Activated T-cell treated with anti-CD3 and anti-CD28 coated beads, Interleukin-2, amount 50 U/mL, for 1 hour (primary cell): Measurements from ENCODE around the gene TMOD4.

Experiments
- DNase-seq: peaks from one replicate; pipeline ENCODE4 v3.0.0-alpha.2; 2020

Gene TMOD4

DNA sequence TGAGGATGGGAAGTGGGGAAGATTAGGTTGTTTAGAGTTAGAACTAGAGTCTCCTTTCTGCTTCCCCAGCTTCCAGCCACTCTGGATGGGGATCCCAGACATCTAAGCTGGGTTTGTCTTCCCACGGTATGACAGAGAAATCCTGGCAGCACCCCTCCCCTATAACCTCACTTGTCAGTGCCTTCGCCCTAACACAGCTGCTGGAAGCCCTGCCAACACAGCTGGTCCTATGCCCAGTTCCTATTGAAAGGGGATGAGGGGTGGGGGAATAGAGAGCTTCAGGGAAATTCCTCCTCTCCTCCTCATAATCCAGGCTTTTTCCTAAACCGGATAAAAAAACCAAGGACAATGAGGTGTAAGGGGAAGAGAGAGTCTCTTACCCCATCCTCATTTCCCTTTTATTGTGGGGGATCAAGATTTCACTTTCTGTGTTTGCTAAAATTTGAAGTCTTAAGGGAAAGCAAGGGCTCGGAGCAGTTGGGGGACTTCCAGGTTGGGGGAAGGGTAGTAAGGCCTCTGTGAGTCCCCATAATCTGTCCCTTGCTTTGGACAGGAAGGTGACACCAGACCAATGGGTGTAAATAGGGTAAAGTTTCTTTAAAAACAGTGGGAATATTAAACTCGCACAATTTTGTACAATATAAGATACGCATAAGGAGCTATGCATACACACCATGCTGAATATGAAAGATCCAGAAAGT is 590 bp downstream of the TMOD4 start:
- DNase-seq: no peak

DNA sequence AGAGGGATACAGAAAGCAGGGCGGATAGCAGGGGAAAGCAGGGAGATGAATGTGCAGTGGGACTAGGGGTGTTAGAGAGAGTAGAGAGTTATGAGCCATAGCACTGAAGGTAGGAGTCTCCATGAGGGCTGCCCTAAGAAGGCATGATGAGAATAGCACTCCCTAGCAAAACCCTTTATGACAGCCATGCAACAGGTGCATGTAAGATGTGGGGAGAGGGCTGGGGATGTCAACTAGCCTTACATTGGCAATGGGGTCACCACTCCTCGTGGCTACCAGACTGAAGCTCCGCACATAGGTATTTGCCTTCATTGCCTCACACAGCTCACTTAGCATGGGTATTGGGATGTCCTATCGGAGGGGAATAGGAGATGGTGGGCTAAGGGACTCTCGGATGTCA is 4.6 kb downstream of the TMOD4 start:
- no peak for DNase-seq

DNA sequence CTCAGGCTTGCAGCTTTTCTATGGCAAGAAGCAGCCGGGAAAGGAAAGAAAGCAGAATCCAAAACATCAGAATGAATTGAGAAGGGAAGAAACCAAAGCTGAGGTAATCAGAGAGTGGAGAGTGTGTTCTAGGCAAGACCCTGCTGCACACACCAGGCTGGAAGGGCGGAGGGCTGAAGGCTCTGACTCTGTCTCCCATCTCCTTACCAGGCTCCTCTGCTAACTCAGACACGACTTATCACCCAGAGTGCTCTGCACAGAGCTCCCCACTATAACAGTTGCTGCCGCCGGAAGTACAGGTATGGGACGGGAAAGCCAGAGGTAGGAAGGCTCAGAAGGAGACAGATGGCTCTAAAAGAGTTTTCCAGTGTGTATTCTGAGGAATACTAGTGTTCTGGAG is 8.7 kb downstream of the TMOD4 start:
- no peak for DNase-seq

DNA sequence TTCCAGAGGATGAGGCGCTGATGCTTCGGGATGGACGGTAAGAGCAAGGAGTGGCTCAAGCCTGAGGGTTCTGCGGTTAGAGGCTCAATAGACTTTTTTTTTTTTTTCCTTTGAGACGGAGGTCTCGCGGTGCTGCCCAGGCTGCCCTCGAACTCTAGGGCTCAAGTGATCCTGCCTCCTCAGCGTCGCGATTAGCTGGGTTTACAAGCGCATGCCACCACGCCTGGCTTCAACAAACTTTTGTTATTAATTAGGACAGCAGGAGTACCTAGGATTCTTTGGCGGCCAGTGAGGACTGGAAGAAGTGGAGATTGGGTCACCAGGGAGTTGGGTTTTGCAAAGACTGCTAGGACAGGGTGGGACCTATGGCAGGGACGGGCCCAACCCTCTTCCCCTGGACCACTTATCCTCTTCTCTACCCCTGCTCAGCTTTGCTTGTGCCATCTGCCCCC is 9.2 kb downstream of the TMOD4 start:
- DNase-seq: no peak

DNA sequence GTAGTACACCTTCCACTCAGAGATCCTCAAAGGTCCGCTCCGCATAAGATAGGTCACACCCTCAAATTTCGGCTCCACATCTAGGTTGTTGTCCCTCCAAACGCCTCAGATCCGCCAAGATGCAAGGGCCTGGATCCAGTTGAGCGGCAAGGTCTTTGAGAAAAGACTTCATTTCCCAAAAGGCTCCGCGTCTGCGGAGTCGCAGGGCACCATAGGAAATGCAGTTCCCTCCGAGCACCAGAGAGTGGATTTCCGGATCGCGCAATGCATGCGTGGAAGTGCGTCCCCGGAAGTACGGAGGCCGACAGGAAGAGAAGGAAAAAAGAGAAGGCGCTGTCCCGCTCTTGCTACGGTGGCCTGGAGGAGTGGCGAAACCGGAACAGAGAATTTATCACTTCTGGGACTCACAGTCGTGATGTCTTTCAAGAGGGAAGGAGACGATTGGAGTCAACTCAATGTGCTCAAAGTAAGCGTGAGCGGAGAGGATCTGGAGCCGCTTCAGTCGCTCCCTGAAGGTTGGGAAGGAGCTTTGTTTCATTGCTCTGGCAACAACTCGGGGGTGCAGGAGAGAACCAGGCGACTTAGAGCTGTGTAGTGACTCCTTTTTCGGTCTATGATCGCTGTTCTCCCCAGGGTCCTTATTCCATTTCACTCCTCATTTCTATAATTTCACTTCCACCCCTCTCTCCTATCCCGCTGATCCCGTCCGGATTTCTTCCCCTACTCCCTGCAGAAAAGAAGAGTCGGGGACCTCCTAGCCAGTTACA is 9.9 kb downstream of the TMOD4 start, which contains the start of the genes LYSMD1 and SCNM1:
Gene LYSMD1 (minus strand): TSS at position 165 of the 767 bp plus-strand sequence. CDS start 644 bp downstream, outside the sequence.
Gene SCNM1 (plus strand): TSS at position 407 of the 767 bp plus-strand sequence. CDS start 9 bp downstream, at position 416.
- DNase-seq: peak; percentile 90

DNA sequence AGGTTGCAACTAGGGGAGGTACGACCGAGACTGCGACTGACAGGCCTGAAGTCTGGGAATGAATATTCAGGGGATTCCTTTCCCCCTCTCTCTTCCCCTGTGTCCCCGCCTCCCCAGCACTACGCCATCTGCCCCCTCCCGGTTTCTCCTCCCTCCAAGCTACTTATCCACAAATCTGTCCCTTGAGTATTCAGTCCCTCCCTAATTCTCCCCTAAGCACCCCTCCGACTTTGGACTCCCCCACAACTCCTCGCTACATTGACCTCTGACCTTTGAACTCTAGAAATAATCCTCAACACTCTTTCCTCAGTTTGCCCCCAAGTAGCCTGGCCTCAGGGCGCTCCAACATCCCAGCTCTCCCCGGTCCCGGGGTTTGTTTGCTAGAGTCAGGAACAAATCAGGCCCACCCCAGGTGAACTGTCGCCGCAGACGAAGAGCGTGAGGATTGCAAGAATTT is 10.5 kb downstream of the TMOD4 start:
- DNase-seq: no peak

DNA sequence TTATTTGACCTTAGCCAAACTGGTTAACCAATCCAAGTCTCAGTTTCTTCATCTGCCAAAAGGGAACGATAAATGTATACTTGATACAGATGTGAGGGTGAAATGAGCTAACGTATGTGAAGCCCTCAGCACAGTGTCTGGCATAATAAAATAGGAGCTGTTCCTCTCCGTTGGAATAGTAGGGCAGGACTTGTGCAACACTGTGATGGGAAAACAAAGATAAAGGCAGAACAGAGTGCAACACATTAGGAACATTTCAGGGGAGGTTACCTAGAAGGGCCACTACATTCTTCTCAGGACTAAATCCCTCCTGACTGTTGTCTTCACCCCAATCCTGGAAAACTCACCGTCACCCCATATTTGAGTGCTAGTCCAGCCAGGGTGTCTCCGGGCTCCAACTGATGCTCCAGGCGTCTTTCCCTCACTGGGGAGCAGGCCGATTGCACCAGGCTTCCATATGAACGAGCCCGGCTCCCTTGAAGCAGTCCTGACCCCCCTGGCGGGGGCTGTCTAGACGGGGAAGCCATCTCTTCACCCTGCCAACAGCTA is 11.0 kb downstream of the TMOD4 start:
- DNase-seq: no peak

DNA sequence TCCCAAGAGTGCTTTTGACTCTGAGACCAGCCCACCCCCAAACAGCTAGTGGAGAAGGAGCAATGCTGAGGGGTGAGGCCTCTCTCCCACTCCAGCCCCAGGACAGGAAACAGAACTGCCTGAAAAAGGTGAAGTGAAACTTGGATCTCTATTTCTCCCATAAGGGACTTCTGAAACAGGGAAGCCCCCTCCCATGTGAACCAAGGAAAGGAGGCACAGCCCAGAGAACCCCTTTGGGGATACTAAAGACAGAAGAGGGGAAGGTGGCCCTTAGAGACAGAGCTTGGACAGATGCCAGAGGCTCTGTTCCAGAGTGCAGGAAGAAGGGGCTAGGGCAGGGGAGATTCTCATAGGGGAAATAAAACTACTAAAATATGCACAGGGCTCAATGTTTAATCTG is 16.4 kb downstream of the TMOD4 start:
- no peak for DNase-seq

DNA sequence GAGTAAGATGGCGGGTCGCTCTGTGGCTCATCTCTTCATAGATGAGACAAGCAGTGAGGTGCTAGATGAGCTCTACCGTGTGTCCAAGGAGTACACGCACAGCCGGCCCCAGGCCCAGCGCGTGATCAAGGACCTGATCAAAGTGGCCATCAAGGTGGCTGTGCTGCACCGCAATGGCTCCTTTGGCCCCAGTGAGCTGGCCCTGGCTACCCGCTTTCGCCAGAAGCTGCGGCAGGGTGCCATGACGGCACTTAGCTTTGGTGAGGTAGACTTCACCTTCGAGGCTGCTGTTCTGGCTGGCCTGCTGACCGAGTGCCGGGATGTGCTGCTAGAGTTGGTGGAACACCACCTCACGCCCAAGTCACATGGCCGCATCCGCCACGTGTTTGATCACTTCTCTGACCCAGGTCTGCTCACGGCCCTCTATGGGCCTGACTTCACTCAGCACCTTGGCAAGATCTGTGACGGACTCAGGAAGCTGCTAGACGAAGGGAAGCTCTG is 17.0 kb downstream of the TMOD4 start:
- DNase-seq: peak; percentile 32

DNA sequence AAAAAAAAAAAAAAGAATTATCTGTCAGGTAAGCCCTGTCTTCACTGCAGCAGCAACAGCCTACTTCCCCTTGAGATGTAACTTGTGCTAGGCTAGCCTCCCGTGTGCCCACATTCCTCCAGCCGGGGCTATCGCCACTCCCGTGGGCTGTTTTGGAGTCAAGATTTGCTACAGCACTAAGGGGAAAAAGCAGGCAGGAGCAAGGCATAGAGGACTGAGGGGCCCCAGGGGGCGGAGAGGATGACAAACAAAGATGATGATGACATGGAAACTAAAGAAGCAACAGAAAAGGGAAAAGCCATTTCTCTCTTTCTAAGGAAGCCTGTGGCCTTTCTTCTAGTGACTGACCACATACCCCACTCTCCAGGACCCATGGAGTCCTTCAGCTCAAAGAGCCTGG is 17.5 kb downstream of the TMOD4 start:
- peak; percentile 53 for DNase-seq

DNA sequence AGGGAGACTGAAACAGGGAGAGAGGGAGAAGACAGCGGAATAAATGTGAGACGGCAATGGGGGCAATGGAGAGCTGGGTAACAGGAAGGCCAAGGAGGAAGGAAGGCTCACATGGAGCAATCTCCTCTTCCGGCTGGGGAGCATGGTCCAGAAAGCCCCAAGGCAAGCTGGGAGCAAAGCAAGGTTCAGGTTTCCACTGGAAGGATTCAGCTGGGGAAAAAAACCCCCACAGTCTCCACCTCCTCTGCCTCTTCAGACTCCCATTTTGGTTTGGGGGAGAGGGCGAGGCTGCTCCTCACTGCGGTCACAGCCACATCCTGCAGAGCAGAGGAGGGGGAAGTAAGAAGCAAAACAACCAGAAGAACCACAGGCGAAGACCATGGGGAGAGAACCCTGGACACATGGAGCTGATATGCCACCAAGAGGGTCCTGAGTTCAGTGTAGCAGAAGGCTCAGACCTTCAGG is 18.7 kb downstream of the TMOD4 start:
- peak; percentile 49 for DNase-seq

DNA sequence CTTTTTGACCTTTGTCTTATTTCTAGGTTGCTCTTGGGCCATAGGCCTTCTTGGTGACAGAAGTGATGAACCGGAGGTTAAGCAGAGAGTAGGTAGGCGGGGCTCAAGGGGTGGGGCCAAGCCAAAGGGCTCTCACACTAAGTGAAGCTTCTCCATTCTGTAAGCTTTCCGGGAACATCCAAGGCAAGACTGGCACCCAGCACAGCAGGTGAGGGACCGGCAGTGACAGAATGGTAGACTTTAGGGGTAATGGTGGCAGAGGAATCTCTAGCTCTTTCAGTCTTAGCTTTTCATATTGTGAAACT is 19.3 kb downstream of the TMOD4 start, which contains the start of gene TNFAIP8L2:
Gene TNFAIP8L2 (plus strand): TSS at position 135 of the 305 bp plus-strand sequence. CDS start 2,049 bp downstream, outside the sequence.
- DNase-seq: peak; percentile 76

DNA sequence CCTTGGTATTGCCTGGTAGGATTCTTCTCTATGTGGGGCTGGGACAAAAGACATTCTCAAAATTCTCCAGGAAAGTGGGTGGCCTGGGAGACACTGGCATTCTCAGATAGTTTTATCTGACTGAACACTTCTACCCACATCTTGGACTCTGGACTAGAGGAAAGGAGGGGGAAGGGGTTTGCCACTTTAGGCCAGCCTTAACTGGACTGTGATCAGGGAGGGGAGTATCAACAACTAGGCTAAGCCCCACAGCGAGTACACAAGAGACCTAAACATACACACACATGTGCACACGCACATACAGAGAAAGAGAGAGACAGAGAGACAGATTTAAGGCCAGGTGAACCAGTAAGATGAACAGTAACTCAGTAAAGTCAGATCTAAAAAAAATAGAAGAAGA is 28.1 kb downstream of the TMOD4 start:
- DNase-seq: no peak

DNA sequence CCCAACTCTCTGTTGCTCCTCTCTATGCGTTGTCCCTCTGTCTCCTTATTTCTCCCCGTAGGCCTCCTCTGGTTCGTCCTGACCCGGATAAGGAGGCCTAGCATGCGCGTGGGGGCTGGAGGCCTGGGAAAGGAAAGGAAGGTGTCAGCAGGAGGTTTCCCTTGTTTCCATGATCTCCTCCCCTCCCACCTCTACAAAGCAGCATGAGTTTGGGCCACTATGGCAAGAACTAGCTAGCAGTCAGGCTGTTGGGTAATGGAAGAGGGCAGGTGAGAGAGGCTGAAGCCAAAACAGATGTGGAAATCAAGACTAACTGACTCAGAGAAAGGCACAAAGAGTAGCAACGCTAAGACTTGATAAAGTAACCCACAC is 28.7 kb downstream of the TMOD4 start:
- no peak for DNase-seq

DNA sequence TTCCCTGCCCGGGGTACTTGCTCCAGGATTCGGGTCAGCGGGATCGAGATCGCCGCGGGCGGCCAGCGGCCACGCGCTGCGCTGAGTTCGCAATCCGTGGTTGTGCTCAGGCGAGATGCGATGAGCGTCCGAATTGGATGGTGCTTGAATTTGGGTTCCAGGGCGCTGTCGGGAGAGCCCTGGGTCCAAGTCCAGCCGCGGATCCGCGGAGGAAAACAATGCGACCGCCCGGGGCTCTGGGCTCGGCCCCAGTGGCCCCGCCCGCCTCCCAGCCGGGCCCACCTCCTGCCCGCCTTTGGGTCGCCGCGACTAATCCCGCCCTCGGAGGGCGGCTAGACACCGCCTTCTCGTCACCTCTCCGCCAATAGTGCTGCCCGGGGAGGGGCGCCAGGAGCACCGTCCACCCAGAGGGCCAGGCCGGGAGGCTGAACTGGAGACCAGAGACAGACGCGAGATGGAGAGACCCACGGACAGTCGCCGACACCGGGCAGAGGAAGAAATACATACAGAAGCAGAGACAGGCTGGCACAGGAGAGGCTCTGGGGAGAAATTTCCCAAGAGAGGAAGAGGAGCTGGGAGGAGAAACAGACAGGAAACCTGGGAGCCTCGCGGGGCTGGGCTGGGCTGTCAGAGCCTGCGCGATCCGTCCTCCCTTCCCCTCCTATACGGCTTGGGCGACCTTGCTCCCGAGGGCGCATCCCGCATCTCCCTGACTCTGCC is 29.2 kb downstream of the TMOD4 start, which contains the start of gene SEMA6C:
Gene SEMA6C (minus strand): TSS at position 220 of the 720 bp plus-strand sequence. CDS start 4,010 bp downstream, outside the sequence.
- DNase-seq: peak; percentile 86

DNA sequence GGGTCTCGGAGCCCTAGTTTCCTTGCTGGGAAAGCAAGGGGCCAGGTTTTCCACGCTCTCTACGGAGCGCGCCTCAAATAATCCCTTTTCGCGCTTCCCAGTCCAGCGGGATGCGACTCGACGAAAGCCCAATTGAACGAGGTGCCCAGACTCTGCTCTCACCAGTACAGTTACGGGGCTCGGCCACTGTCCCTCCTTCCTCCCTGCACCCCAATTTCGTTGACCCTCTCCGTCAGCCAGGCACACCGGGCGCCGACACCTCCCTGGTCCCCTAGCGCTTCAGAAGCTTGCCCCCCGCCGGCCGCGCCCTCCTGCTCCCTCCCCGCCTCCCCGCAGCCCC is 29.7 kb downstream of the TMOD4 start:
- no peak for DNase-seq

DNA sequence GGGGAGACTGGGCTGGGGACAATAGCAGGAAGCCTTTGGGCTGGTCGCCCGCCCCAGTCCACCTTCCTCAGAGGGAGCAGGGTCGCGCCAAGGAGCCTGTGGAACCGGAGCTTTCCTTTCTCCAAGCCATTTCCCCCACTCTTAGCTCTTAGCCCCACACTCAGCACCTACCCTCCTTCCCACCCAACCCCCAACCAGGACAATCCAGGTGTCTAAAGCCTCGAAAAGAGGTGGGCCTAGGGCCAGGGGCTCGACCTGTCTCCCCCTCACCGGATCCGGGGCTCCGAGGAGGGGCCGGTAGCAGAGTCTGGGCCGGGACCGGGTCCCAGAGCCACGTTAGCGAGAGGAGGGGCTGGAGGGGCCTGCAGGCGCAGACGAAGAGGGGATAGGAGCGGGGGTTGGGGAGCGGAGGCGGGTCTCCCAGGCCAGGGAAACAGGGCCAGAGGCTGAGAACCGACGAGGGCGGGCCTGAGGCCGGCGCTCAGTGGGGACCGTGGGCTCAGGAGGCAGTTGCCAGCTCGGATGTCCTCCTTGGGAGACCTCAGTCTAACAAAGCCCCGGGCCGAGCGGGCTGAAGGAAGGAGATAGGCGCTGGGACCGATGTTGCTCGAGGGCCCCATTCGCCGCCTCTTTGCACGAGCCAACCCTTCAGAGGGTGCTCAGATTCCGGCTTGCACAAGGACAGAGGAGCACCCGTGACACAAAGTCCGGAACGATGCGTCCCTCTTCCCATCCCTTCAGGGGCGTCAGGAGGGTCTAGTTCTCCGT is 30.3 kb downstream of the TMOD4 start:
- peak; percentile 38 for DNase-seq

DNA sequence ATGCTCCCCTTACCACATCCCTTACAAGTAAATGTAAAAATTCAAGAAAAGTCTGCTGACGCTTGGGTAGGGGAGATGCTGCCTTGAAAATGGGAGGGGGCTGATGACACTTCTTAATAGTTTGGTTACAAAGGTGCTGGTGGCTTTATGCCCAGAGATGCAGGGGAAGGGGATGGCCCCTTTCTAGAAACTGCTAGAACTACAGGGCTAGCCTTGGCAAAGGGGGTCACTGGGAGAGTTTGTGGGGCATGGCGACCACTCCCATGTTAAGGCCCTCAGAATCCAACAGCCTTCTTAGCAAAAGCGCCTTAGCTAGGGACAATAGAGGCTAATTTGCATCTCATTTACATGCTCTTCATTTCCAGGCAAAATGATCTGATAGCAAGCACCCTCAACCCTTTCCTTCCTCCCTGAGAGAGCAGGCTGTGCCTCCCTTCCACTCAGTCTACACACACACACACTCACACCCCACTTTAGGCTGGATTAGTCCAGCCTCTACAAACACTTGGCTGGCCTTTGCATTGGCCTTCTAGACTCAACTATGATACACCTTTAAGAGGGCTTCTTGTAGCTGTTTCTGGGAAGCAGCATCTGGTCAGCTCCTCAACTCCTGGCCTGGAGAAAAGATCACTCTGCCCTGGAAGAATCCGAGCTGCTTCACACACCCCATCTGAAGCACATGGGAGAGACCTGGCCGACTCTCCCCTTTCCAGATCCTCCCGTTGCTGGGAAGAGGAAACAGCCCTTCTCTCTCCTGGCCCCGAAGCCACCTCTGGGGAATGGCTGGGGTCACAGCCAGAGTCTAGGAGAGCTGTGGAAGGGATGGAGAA is 31.1 kb downstream of the TMOD4 start:
- no peak for DNase-seq

DNA sequence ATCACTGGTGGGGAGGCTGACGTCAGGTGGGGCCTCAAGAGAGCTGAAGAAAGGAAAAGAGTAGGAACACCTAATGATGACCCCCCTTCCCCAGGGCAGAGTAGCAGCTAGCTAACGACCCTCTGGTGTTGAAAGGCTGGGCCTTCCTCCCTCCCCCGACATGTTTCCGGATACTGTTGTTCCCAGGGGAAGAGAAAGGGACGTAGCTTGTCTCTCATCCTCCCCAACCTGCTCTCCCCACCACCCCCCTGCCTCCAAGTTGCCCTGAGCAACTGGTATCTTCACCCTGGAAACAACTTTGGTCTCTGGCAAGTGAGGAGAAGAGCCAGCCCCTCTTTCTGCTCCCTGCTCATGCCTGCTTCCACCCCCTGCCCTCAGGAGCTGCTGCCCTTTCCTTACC is 31.8 kb downstream of the TMOD4 start:
- DNase-seq: no peak

DNA sequence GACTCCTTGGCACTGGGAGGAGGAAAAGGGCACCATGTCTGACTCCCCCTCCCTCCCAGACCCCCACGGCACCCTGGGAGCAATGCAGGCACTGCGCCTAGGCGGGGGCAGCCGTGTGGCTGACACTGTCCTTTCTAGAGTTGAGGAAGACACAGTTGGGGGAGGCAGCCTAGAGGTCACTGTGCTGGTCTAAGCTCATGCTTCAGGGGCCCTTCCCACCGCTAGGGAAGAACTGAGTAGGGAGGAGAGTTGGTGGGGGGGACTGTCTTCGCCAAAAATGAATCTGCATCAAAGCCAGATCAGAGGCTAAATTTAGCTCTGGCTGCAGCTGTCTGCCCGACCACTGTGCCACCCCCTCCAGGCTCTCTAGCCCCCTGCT is 32.7 kb downstream of the TMOD4 start:
- no peak for DNase-seq

DNA sequence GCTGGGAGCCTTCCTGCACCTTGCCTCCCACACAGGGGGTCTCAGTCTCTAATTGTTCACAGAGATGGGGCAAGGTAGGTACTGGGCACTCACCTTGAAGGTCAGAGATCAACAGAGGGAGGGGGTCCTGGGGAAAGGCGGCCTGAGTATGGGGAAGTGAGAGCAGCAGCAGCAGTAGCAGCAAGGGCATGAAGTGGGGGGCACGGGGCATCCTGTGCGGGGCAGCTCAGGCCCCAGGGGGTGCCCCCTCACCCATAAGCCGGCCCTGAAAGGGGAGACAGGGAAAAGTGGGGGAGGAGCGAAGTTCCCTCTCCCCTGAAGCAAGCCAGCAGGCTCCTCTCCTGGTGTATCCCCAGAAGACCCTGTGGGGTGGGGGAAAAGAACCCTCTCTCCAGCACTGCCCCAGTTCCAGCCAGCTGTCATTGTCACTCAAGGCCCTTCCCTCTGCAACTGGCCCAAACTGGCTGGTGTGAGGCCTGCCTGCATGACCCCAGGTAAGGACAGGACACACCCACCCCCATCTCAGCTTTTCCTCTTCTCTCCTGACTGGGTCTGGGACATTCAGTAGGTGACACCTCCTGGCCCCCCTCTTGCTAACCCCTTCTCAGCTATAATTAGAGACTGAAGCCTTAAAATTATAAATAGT is 33.2 kb downstream of the TMOD4 start:
- no peak for DNase-seq
